ENCODE results near the gene ARMC3. TPM values are rescaled to one million over a fixed set of nuclear protein-coding genes. Genes with fewer than 3 reads are reported as not detected.
A peak's percentile ranks its signal among the peaks of the same experiment; 100 is the strongest.
"Not testable (repeated sequence)": the region's sequence is repeated elsewhere in the genome, so short reads cannot be mapped to it uniquely, and the experiment has no call there.

ARMC3 gene
- polyA plus RNA-seq, 1 donor from 2014 or later, result 0.22 TPM

DNA sequence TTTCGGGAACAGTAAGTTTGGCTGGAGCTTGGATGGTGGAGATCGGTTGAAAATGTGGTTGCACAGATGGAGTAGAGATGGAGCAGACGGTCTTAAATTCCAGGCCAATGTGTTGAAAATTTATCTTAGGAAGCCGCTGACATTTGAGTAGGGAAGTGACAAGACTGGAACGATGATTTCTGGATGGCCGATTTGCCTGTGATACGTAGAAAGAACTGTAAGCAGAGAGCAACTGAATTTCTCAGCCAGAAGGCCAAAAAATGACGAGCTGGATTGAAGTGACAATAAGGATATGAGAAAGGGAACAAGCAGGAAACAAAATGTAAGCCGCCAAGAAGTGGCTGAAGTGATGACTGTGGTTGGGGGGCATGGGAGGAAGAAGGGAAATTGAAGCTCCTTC, 687 bp upstream of the ARMC3 start:
- Histone ChIP-seq H3F3A (ENCODE audit: insufficient read depth, low read length, poor library complexity, severe bottlenecking) (no peaks in the 10 kb centered on the region), H2AFZ (ENCODE audit: low read depth, low read length) (no peak overlapping the region), H3K36me3 (ENCODE audit: insufficient read depth, low read length) (no peaks in the 10 kb centered on the region), H3K9ac (ENCODE audit: low read length) (no peak overlapping the region), H3K9me2 (ENCODE audit: insufficient read depth, low read length) (no peaks in the 10 kb centered on the region), H3K4me2 (ENCODE audit: low read length) (no peak overlapping the region), H3K79me2 (replicated peaks; ENCODE audit: insufficient read depth, low read length) (no peaks in the 10 kb centered on the region), H4K20me1 (ENCODE audit: insufficient read depth) (no peaks in the 10 kb centered on the region), H3K27ac (ENCODE audit: low read length) (no peak overlapping the region), H3K4me3 (ENCODE audit: low read length) (peak overlapping the region; percentile 62), H3K9me3 (ENCODE audit: low read length) (no peaks in the 10 kb centered on the region), H3K27me3 (ENCODE audit: insufficient read depth, low read depth, low read length) (no peaks in the 10 kb centered on the region)
- no peak for TF ChIP-seq SMC3 (conservative IDR thresholded peaks at IDR 0.05; ENCODE audit: poor library complexity)

DNA sequence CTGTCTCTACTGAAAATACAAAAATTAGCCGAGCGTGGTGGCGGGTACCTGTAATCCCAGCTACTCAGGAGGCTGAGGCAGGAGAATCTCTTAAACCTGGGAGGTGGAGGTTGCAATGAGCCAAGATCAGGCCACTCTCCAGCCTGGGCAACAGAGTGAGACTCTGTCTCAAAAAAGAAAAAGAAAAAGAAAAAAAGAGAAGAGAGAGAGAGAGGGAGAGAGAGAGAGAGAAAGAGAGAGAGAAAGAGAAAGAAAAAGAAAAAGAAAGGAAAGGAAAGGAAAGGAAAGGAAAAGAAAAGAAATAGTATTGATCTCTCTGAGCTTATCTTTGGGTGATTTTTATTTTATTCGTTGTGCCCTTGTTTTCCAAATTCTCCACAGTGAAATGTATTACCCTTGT, 1.2 kb downstream of the ARMC3 start:
- not testable (repeated sequence) for H3K36me3 ChIP-seq (ENCODE audit: insufficient read depth, low read length); H3K4me3 ChIP-seq (ENCODE audit: low read length); H3K9me3 ChIP-seq (ENCODE audit: low read length); H3K27ac ChIP-seq (ENCODE audit: low read length); H3K4me2 ChIP-seq (ENCODE audit: low read length); H3K27me3 ChIP-seq (ENCODE audit: insufficient read depth, low read depth, low read length); H3K9ac ChIP-seq (ENCODE audit: low read length); H2AFZ ChIP-seq (ENCODE audit: low read depth, low read length); H3K9me2 ChIP-seq (ENCODE audit: insufficient read depth, low read length); H3K79me2 ChIP-seq (replicated peaks; ENCODE audit: insufficient read depth, low read length); H3F3A ChIP-seq (ENCODE audit: insufficient read depth, low read length, poor library complexity, severe bottlenecking); H4K20me1 ChIP-seq (ENCODE audit: insufficient read depth)

DNA sequence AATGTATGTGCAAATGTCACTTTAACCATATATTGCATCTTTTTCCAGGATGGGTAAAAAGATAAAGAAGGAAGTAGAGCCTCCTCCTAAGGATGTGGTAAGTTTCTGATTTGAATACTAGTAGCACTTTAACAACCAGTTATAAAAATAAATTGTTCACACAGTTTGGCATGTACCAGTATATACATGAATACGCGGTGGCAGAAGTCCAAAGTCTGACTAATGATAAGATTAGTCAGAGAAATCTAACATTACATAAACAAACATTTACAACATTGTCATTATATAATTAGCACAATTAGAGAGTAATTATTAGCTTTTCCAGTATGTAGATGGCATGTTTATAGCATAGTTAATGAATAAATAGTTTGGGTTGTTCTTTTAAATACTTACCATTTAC, 4.1 kb downstream of the ARMC3 start:
- Histone ChIP-seq H3K27ac (ENCODE audit: low read length) (no peak overlapping the region), H3K4me2 (ENCODE audit: low read length) (no peak overlapping the region), H3K79me2 (replicated peaks; ENCODE audit: insufficient read depth, low read length) (no peaks in the 10 kb centered on the region), H2AFZ (ENCODE audit: low read depth, low read length) (no peak overlapping the region), H4K20me1 (ENCODE audit: insufficient read depth) (no peaks in the 10 kb centered on the region), H3K4me3 (ENCODE audit: low read length) (no peak overlapping the region), H3K9me2 (ENCODE audit: insufficient read depth, low read length) (no peaks in the 10 kb centered on the region), H3F3A (ENCODE audit: insufficient read depth, low read length, poor library complexity, severe bottlenecking) (no peaks in the 10 kb centered on the region), H3K36me3 (ENCODE audit: insufficient read depth, low read length) (no peaks in the 10 kb centered on the region), H3K9me3 (ENCODE audit: low read length) (no peaks in the 10 kb centered on the region), H3K27me3 (ENCODE audit: insufficient read depth, low read depth, low read length) (no peaks in the 10 kb centered on the region), H3K9ac (ENCODE audit: low read length) (no peak overlapping the region)
- TF ChIP-seq SMC3 (conservative IDR thresholded peaks at IDR 0.05; ENCODE audit: poor library complexity), result no peak
- no peak for TF ChIP-seq MXI1 (conservative IDR thresholded peaks at IDR 0.05; ENCODE audit: poor library complexity, severe bottlenecking)
- no peak for TF ChIP-seq POLR2AphosphoS5 (IDR thresholded peaks at IDR 0.05)

- Histone ChIP-seq H3K4me2 (ENCODE audit: low read length) (no peak overlapping the region), H3K79me2 (replicated peaks; ENCODE audit: insufficient read depth, low read length) (no peaks in the 10 kb centered on the region), H3K9ac (ENCODE audit: low read length) (no peak overlapping the region), H3K36me3 (ENCODE audit: insufficient read depth, low read length) (no peaks in the 10 kb centered on the region), H3K9me3 (ENCODE audit: low read length) (no peaks in the 10 kb centered on the region), H3K9me2 (ENCODE audit: insufficient read depth, low read length) (no peaks in the 10 kb centered on the region), H2AFZ (ENCODE audit: low read depth, low read length) (no peak overlapping the region), H4K20me1 (ENCODE audit: insufficient read depth) (no peaks in the 10 kb centered on the region), H3K27ac (ENCODE audit: low read length) (no peak overlapping the region), H3F3A (ENCODE audit: insufficient read depth, low read length, poor library complexity, severe bottlenecking) (no peaks in the 10 kb centered on the region), H3K27me3 (ENCODE audit: insufficient read depth, low read depth, low read length) (no peaks in the 10 kb centered on the region), H3K4me3 (ENCODE audit: low read length) (no peak overlapping the region)
- TF ChIP-seq RAD21 (conservative IDR thresholded peaks at IDR 0.05) (no peak), MXI1 (conservative IDR thresholded peaks at IDR 0.05; ENCODE audit: poor library complexity, severe bottlenecking) (no peak), REST (IDR thresholded peaks at IDR 0.05; ENCODE audit: borderline replicate concordance) (no peak), POLR2AphosphoS5 (IDR thresholded peaks at IDR 0.05) (no peak), TAF1 (IDR thresholded peaks at IDR 0.05; ENCODE audit: low read depth) (no peak), CTCF (IDR thresholded peaks at IDR 0.05; ENCODE audit: poor library complexity, severe bottlenecking) (no peak)
These were observed 4.9 kb downstream of the ARMC3 start for GRCh38 chr10:22932626-22933370.
